H1 (cell line): ENCODE data around the gene PRSS38. TPM values are rescaled to one million over a fixed set of nuclear protein-coding genes. Genes with fewer than 3 reads are reported as not detected.

ENCODE experiments used
- CTCF ChIA-PET: fragments of 300-600 bp; sonication (Branson Sonifier 250); formaldehyde crosslinking; loops from one replicate; lab custom pipeline; 2021; ENCODE audit not compliant: partially characterized antibody; lab: Charles Lee
- POLR2A ChIA-PET: fragments of 300-600 bp; sonication (Branson Sonifier 250); formaldehyde crosslinking; loops from one replicate; lab custom pipeline; 2021; ENCODE audit warnings: inconsistent platforms; ENCODE audit not compliant: partially characterized antibody; lab: Charles Lee
- DNase-seq, 2 experiments: peaks; one replicate each; pipeline versions ENCODE4 v3.0.0 to v3.0.0-alpha.2; 2010 to 2022; ENCODE audit warnings: low spot score in 2 of 2, low read depth in 1 of 2, mixed read lengths in 1 of 2
- FAIRE-seq: peaks from 2 replicates; lab custom pipeline; 2011; peaks lifted over from hg19 to GRCh38; lab: Jason Lieb, UNC
- H2AFZ ChIP-seq: 2 replicates; pipeline ENCODE4 v1.8.1; 2012; ENCODE audit warnings: low read length, inconsistent platforms
- H2AK5ac ChIP-seq: 2 replicates; pipeline ENCODE4 v1.6.1; 2013; ENCODE audit warnings: low read depth, low read length
- H2BK120ac ChIP-seq: replicated peaks from 2 replicates; pipeline ENCODE3; 2013; ENCODE audit warnings: low read depth, low read length, inconsistent platforms
- H2BK12ac ChIP-seq: 2 replicates; pipeline ENCODE4 v1.6.1; 2013; ENCODE audit warnings: low read depth, low read length
- H2BK15ac ChIP-seq: 2 replicates; pipeline ENCODE4 v1.6.1; 2013; ENCODE audit warnings: low read length
- H2BK20ac ChIP-seq: 2 replicates; pipeline ENCODE4 v1.6.1; 2013; ENCODE audit warnings: low read length
- H2BK5ac ChIP-seq: 2 replicates; pipeline ENCODE4 v1.6.1; 2013; ENCODE audit warnings: low read depth, low read length
- H3K14ac ChIP-seq: 2 replicates; pipeline ENCODE4 v1.6.1; 2013; ENCODE audit warnings: inconsistent platforms; ENCODE audit not compliant: insufficient read length
- H3K18ac ChIP-seq: 2 replicates; pipeline ENCODE4 v1.6.1; 2013; ENCODE audit warnings: low read length; ENCODE audit errors: extremely low read depth
- H3K23ac ChIP-seq: 2 replicates; pipeline ENCODE4 v1.6.1; 2013; ENCODE audit warnings: inconsistent platforms; ENCODE audit not compliant: insufficient read length
- H3K23me2 ChIP-seq: 2 replicates; pipeline ENCODE4 v1.6.1; 2013; ENCODE audit warnings: low read depth, low read length
- H3K27ac ChIP-seq: 2 replicates; pipeline ENCODE4 v1.6.1; 2011; ENCODE audit warnings: low read depth, low read length, inconsistent platforms
- H3K27me3 ChIP-seq, 4 experiments: replicated peaks in 1 of 4; 1 replicate in 1 of 4; 2 replicates in 3 of 4; pipeline versions ENCODE4 v1.6.1 to v1.8.1; 2011 to 2013; ENCODE audit warnings: low read length in 3 of 4, mild to moderate bottlenecking in 3 of 4, inconsistent platforms in 2 of 4, mixed read lengths in 2 of 4, moderate library complexity in 1 of 4; ENCODE audit not compliant: control insufficient read depth in 3 of 4, insufficient read depth in 3 of 4; ENCODE audit errors: extremely low read depth in 1 of 4
- H3K36me3 ChIP-seq, 4 experiments: 2 replicates each; pipeline versions ENCODE4 v1.6.1 to v1.8.1; 2011 to 2013; ENCODE audit warnings: mild to moderate bottlenecking in 4 of 4, low read length in 3 of 4, moderate library complexity in 2 of 4, control low read depth in 1 of 4, inconsistent platforms in 1 of 4; ENCODE audit not compliant: insufficient read depth in 4 of 4, control insufficient read depth in 2 of 4
- H3K4ac ChIP-seq: replicated peaks from 2 replicates; pipeline ENCODE3; 2013; ENCODE audit warnings: low read length, low read depth, mixed read lengths, inconsistent platforms; ENCODE audit not compliant: insufficient read length
- H3K4me1 ChIP-seq, 4 experiments: replicated peaks in 1 of 4; 1 replicate in 1 of 4; 2 replicates in 3 of 4; pipeline versions ENCODE4 v1.6.1 to v1.8.1; 2011 to 2013; ENCODE audit warnings: low read length in 3 of 4, inconsistent platforms in 2 of 4, mixed read lengths in 1 of 4; ENCODE audit not compliant: insufficient read depth in 4 of 4, control insufficient read depth in 3 of 4
- H3K4me2 ChIP-seq, 2 experiments: 2 replicates each; pipeline versions ENCODE4 v1.6.1 to v1.8.1; 2011 to 2013; ENCODE audit warnings: low read depth in 2 of 2, low read length in 2 of 2, control low read depth in 1 of 2, inconsistent platforms in 1 of 2, mild to moderate bottlenecking in 1 of 2; ENCODE audit not compliant: insufficient read depth in 1 of 2
- H3K4me3 ChIP-seq, 4 experiments: fragments of 200-600, 300-600 bp in 1 of 4; sonication (generic), shearing (Covaris generic), sonication (Bioruptor Twin) in 1 of 4; 2 replicates each; pipeline versions ENCODE4 v1.5.1 to v1.8.1; 2011 to 2016; ENCODE audit warnings: low read length in 4 of 4, low read depth in 3 of 4, control low read depth in 2 of 4, inconsistent platforms in 2 of 4, mild to moderate bottlenecking in 2 of 4, mixed read lengths in 1 of 4, moderate library complexity in 1 of 4; ENCODE audit not compliant: insufficient read depth in 2 of 4; ENCODE audit errors: extremely low read depth in 1 of 4
- H3K56ac ChIP-seq: replicated peaks from 2 replicates; pipeline ENCODE3; 2013; ENCODE audit warnings: low read depth, mild to moderate bottlenecking, mixed read lengths, low read length, inconsistent platforms; ENCODE audit not compliant: insufficient read length
- H3K79me1 ChIP-seq: 2 replicates; pipeline ENCODE4 v1.6.1; 2013; ENCODE audit warnings: low read depth, low read length, control low read depth
- H3K79me2 ChIP-seq, 2 experiments: 2 replicates each; pipeline versions ENCODE4 v1.6.1 to v1.8.1; 2012 to 2013; ENCODE audit warnings: low read length in 2 of 2, mild to moderate bottlenecking in 2 of 2, inconsistent platforms in 1 of 2; ENCODE audit not compliant: insufficient read depth in 2 of 2, control insufficient read depth in 1 of 2
- H3K9ac ChIP-seq, 4 experiments: replicated peaks in 1 of 4; 1 replicate in 1 of 4; 2 replicates in 3 of 4; pipeline versions ENCODE4 v1.6.1 to v1.8.1; 2011 to 2013; ENCODE audit warnings: low read depth in 3 of 4, low read length in 3 of 4, control low read depth in 2 of 4, mild to moderate bottlenecking in 2 of 4, moderate library complexity in 2 of 4, inconsistent platforms in 1 of 4; ENCODE audit errors: extremely low read depth in 1 of 4
- H3K9me3 ChIP-seq, 2 experiments: 2 replicates each; pipeline versions ENCODE4 v1.6.1 to v1.8.1; 2012 to 2013; ENCODE audit warnings: mild to moderate bottlenecking in 2 of 2, moderate library complexity in 2 of 2, control low read depth in 1 of 2, inconsistent platforms in 1 of 2, low read depth in 1 of 2, low read length in 1 of 2, mixed read lengths in 1 of 2; ENCODE audit not compliant: insufficient read depth in 2 of 2
- H4K20me1 ChIP-seq, 2 experiments: replicated peaks in 1 of 2; 2 replicates each; pipeline versions ENCODE3 to v1.8.1; 2011 to 2013; ENCODE audit warnings: inconsistent platforms in 2 of 2, low read length in 2 of 2, mild to moderate bottlenecking in 1 of 2; ENCODE audit not compliant: insufficient read depth in 2 of 2, control insufficient read depth in 1 of 2
- H4K5ac ChIP-seq: 2 replicates; pipeline ENCODE4 v1.6.1; 2013; ENCODE audit warnings: low read length, low read depth, mixed read lengths, inconsistent platforms; ENCODE audit not compliant: insufficient read length
- H4K8ac ChIP-seq: 2 replicates; pipeline ENCODE4 v1.8.0; 2013; ENCODE audit warnings: mild to moderate bottlenecking, moderate library complexity, low read length, inconsistent platforms; ENCODE audit not compliant: insufficient read depth; ENCODE audit errors: extremely low read depth
- H4K91ac ChIP-seq: replicated peaks from 2 replicates; pipeline ENCODE3; 2013; ENCODE audit warnings: low read length, mixed read lengths, inconsistent platforms; ENCODE audit not compliant: insufficient read length
- CBX5 ChIP-seq: fragments of 300-800, 300-1000 bp; sonication (generic); IDR thresholded peaks from 2 replicates; pipeline ENCODE4 v1.7.1; 2016; ENCODE audit warnings: antibody characterized with exemption, low read length, low read depth
- CHD1 ChIP-seq: IDR thresholded peaks from 2 replicates; pipeline ENCODE4 v1.6.1; 2012; ENCODE audit warnings: low read depth, low read length, improper control_type of control experiment
- EZH2 ChIP-seq: fragments of 200-600 bp; sonication (generic); IDR thresholded peaks from 2 replicates; pipeline ENCODE4 v1.7.1; 2012; ENCODE audit warnings: low read depth, mild to moderate bottlenecking, moderate library complexity, low read length, inconsistent platforms; ENCODE audit not compliant: severe bottlenecking
- JUN ChIP-seq: IDR thresholded peaks from 2 replicates; pipeline ENCODE4 v1.6.1; 2011; ENCODE audit warnings: low read depth, mild to moderate bottlenecking, improper control_type of control experiment, low read length
- WGBS, 2 experiments: shearing (Covaris generic) in 1 of 2; methylation state at CpG; one replicate each; pipeline versions ENCODE4 v1.1.6 to v1.1.7; 2013 to 2015; ENCODE audit warnings: low lambda C conversion rate in 2 of 2, mixed read lengths in 2 of 2, inconsistent platforms in 1 of 2, low coverage in 1 of 2, missing lambda C conversion rate in 1 of 2; ENCODE audit not compliant: insufficient replicate concordance in 2 of 2, insufficient coverage in 1 of 2, insufficient read length in 1 of 2; ENCODE audit errors: extremely low coverage in 1 of 2, missing lambda C conversion rate in 1 of 2; 5-methylcytosine and 5-hydroxymethylcytosine counted together
- polyA plus RNA-seq, 7 experiments: library from polyadenylated mRNA; depleted of rRNA in 3 of 7; stranded (reverse) in 5 of 7; unstranded in 2 of 7; fragments of >200 nt in 5 of 7; fragments of 200-250 nt in 2 of 7; gene quantifications; 1 replicate in 5 of 7; 2 replicates in 1 of 7; 4 replicates in 1 of 7; pipeline versions ENCODE4 v1.2.1 to v1.2.3, GENCODE V29; 2011 to 2013; ENCODE audit warnings: missing spikeins in 2 of 7, mixed read lengths in 2 of 7
- total RNA-seq: library from RNA; stranded (reverse); fragmentation: NEBNext Ultra II Directional; extraction: Animal tissue kit (Norgen Biotek cat#: 25700); gene quantifications from 2 replicates; pipeline ENCODE4 v1.2.1, GENCODE V29; 2021

The PRSS38 gene
- total and polyA plus RNA-seq, 2 of the 8 experiments (the other 6 are each of a cell fraction or from before 2014, with no cell fraction given) = not detected

DNA sequence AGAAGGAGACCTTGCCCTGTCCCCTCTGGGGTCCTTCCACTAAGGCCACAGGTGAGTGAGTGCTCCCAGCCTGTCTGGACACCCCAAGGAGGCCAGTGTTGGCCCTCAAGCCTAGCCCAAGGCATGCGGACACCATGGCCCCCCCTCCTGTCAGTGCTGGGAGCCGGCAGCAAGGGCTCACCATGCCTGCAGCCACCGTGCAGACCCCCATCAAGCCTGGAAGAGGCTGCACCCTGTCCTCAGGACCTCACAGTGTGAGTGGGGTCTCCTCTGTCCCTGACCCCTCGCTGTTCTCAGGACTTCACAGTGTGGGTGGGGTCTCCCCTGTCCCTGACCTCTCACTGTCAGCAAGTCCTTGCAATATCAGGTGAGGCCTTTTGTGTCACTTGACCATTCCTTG is 33.2 kb upstream of the PRSS38 start:
- no peak for TF ChIP-seq CBX5
- TF ChIP-seq JUN = no peak
- no peak for TF ChIP-seq EZH2
- no peak for TF ChIP-seq CHD1
- DNase-seq (no peak), FAIRE-seq (no peak)
- Histone ChIP-seq H3K56ac (no peak overlapping the region), H2AFZ (no peak overlapping the region), H3K27ac (no peak overlapping the region), H2AK5ac (no peak overlapping the region), H4K8ac (no peak overlapping the region), H4K91ac (no peak overlapping the region), H3K4me2 (no peak overlapping the region), H2BK5ac (no peak overlapping the region), H3K18ac (no peak overlapping the region), H3K4me3 (no peak overlapping the region), H2BK15ac (no peak overlapping the region), H3K79me1 (no peaks in the 10 kb centered on the region), H3K4ac (no peak overlapping the region), H4K20me1 (peaks cover 0 to 12% of the 10 kb centered on the region in 2 experiments), H2BK120ac (no peak overlapping the region), H2BK12ac (no peak overlapping the region), H3K14ac (no peak overlapping the region), H3K79me2 (no peaks in the 10 kb centered on the region), H3K36me3 (no peaks in the 10 kb centered on the region; a peak in 1 of 8 replicates), H3K23me2 (peaks cover 2% of the 10 kb centered on the region; the same call in 1 of the 2 replicates), H3K23ac (no peak overlapping the region), H3K9ac (no peak overlapping the region), H3K9me3 (no peaks in the 10 kb centered on the region), H3K27me3 (peaks cover 4 to 18% (median 14%) of the 10 kb centered on the region in 4 experiments; a peak in 6 of 7 replicates), H3K4me1 (peaks cover 0 to 5% (median 2%) of the 10 kb centered on the region in 4 experiments; a peak in 3 of 7 replicates), H2BK20ac (no peak overlapping the region), H4K5ac (no peak overlapping the region)
- POLR2A ChIA-PET = no interaction called here
- 75% methylated on average over 4 of the region's 4 CpGs; no CpG with 5 or more reads in 1 of the 2 experiments for WGBS, 2 experiments
- CTCF ChIA-PET = interaction anchor here (0.6 to 1.6 kb wide), 3 partner anchors 11 to 302 kb away, joined by 3 to 5 read pairs (median 3); no protein-coding TSS in a partner anchor
